ENCODE data around the gene PLEKHB2.
A peak's percentile ranks its signal among the peaks of the same experiment; 100 is the strongest.
"Not testable (repeated sequence)": the region's sequence is repeated elsewhere in the genome, so short reads cannot be mapped to it uniquely, and the experiment has no call there.

PLEKHB2 gene

GRCh38 chr2:131145040-131145439, 39.9 kb downstream of the PLEKHB2 start:
- DNase-seq = no peak

- no peak for DNase-seq
These were observed 41.1 kb downstream of the PLEKHB2 start for GRCh38 chr2:131146231-131146630.

GRCh38 chr2:131146749-131147148, 41.6 kb downstream of the PLEKHB2 start:
- no peak for DNase-seq

GRCh38 chr2:131148426-131148825, 43.3 kb downstream of the PLEKHB2 start:
- no peak for DNase-seq

GRCh38 chr2:131150109-131150508, 45.0 kb downstream of the PLEKHB2 start:
- not testable (repeated sequence) for DNase-seq

GRCh38 chr2:131151398-131151797, 46.3 kb downstream of the PLEKHB2 start:
- no peak for DNase-seq

- no peak for DNase-seq
These were observed 46.9 kb downstream of the PLEKHB2 start for GRCh38 chr2:131152074-131152473.

- DNase-seq = no peak
These were observed 48.4 kb downstream of the PLEKHB2 start for GRCh38 chr2:131153529-131153928.

GRCh38 chr2:131154071-131154531, 49.0 kb downstream of the PLEKHB2 start:
- DNase-seq = peak; percentile 46

- DNase-seq = no peak
These were observed 49.5 kb downstream of the PLEKHB2 start for GRCh38 chr2:131154647-131155046.

GRCh38 chr2:131155208-131155855, 50.2 kb downstream of the PLEKHB2 start:
- no peak for DNase-seq

GRCh38 chr2:131156452-131157149, 51.5 kb downstream of the PLEKHB2 start:
- no peak for DNase-seq

- not testable (repeated sequence) for DNase-seq
These were observed 60.4 kb downstream of the PLEKHB2 start for GRCh38 chr2:131165562-131165961.

GRCh38 chr2:131168538-131168937, 63.4 kb downstream of the PLEKHB2 start:
- DNase-seq = no peak

GRCh38 chr2:131178050-131178449, 72.9 kb downstream of the PLEKHB2 start:
- DNase-seq = not testable (repeated sequence)

GRCh38 chr2:131178721-131179418, 73.7 kb downstream of the PLEKHB2 start:
- DNase-seq = not testable (repeated sequence)

GRCh38 chr2:131181451-131181850, 76.3 kb downstream of the PLEKHB2 start:
- DNase-seq = not testable (repeated sequence)

- DNase-seq = not testable (repeated sequence)
These were observed 88.3 kb downstream of the PLEKHB2 start for GRCh38 chr2:131193421-131193820.

- DNase-seq = not testable (repeated sequence)
These were observed 91.0 kb downstream of the PLEKHB2 start for GRCh38 chr2:131196186-131196585.
